DOHH2 (cell line): ENCODE measurements around the gene KCTD1.

Experiments
- H3F3A ChIP-seq: fragments of 200-600 bp; sonication (generic), shearing (Covaris generic); 2 replicates; pipeline ENCODE4 v1.6.0; 2016; ENCODE audit warnings: antibody characterized with exemption, mild to moderate bottlenecking; ENCODE audit not compliant: control insufficient read depth, insufficient read depth
- H3K27ac ChIP-seq: fragments of 200-600 bp; sonication (generic); 2 replicates; pipeline ENCODE4 v1.5.1; 2014; ENCODE audit warnings: low read depth, mild to moderate bottlenecking, low read length, moderate library complexity
- H3K27me3 ChIP-seq: fragments of 200-600 bp; sonication (generic); 2 replicates; pipeline ENCODE4 v1.6.1; 2014; ENCODE audit warnings: mild to moderate bottlenecking, low read length, mixed read lengths; ENCODE audit not compliant: control insufficient read depth
- H3K36me3 ChIP-seq: fragments of 200-600 bp; sonication (generic); 2 replicates; pipeline ENCODE4 v1.6.1; 2014; ENCODE audit warnings: mild to moderate bottlenecking, low read length, moderate library complexity, mixed read lengths; ENCODE audit not compliant: control insufficient read depth
- H3K4me1 ChIP-seq: fragments of 200-600 bp; sonication (generic); 2 replicates; pipeline ENCODE4 v1.6.1; 2014; ENCODE audit warnings: mild to moderate bottlenecking, low read length, mixed read lengths; ENCODE audit not compliant: control insufficient read depth
- H3K4me2 ChIP-seq: fragments of 200-600 bp; sonication (generic); 2 replicates; pipeline ENCODE4 v1.6.0; 2014; ENCODE audit warnings: mild to moderate bottlenecking, low read length, moderate library complexity
- H3K4me3 ChIP-seq: fragments of 200-600 bp; sonication (generic); 2 replicates; pipeline ENCODE4 v1.5.1; 2014; ENCODE audit warnings: mild to moderate bottlenecking, low read length, mixed read lengths
- H3K79me2 ChIP-seq: fragments of 200-600 bp; sonication (generic); 2 replicates; pipeline ENCODE4 v1.6.1; 2014; ENCODE audit warnings: mild to moderate bottlenecking, low read length, mixed read lengths; ENCODE audit not compliant: control insufficient read depth
- H3K9me2 ChIP-seq: fragments of 200-600 bp; sonication (generic); replicated peaks from 2 replicates; pipeline ENCODE4 v1.6.1; 2014; ENCODE audit warnings: mild to moderate bottlenecking, low read length, mixed read lengths; ENCODE audit not compliant: control insufficient read depth
- H3K9me3 ChIP-seq: fragments of 200-600 bp; sonication (generic); 2 replicates; pipeline ENCODE4 v1.6.1; 2014; ENCODE audit warnings: antibody characterized with exemption, low read length, mixed read lengths; ENCODE audit not compliant: control insufficient read depth, insufficient read depth
- H4K20me1 ChIP-seq: fragments of 200-600 bp; sonication (generic); 2 replicates; pipeline ENCODE4 v1.6.0; 2014; ENCODE audit warnings: low read depth, mild to moderate bottlenecking, antibody characterized with exemption, low read length, moderate library complexity; ENCODE audit not compliant: control insufficient read depth, insufficient read depth
- CTCF ChIP-seq: fragments of 200-600 bp; sonication (generic); IDR thresholded peaks from one replicate; pipeline ENCODE4 v1.5.1; 2014; ENCODE audit warnings: antibody characterized with exemption, mild to moderate bottlenecking, low read depth, low read length; ENCODE audit not compliant: poor library complexity, severe bottlenecking
- EZH2phosphoT487 ChIP-seq: fragments of 200-600 bp; sonication (generic); IDR thresholded peaks from 2 replicates; pipeline ENCODE4 v1.6.1; 2017; ENCODE audit warnings: borderline replicate concordance, mild to moderate bottlenecking, antibody characterized with exemption, low read length, moderate library complexity, mixed read lengths

Gene KCTD1

GRCh38 chr18:26496528-26496927, 51.8 kb downstream of the KCTD1 start:
- H3K4me3 ChIP-seq, result no peak overlapping the region
- H3K27ac ChIP-seq, result no peak overlapping the region
- H3F3A ChIP-seq, result no peaks in the 10 kb centered on the region
- H3K79me2 ChIP-seq, result no peaks in the 10 kb centered on the region
- H3K4me1 ChIP-seq, result no peaks in the 10 kb centered on the region
- TF ChIP-seq CTCF (no peak), EZH2phosphoT487 (no peak)
- H3K4me2 ChIP-seq, result no peak overlapping the region
- H3K9me2 ChIP-seq, result no peaks in the 10 kb centered on the region
- H4K20me1 ChIP-seq, result no peaks in the 10 kb centered on the region
- H3K27me3 ChIP-seq, result no peaks in the 10 kb centered on the region
- H3K36me3 ChIP-seq, result no peaks in the 10 kb centered on the region
- no peaks in the 10 kb centered on the region for H3K9me3 ChIP-seq

- H3K79me2 ChIP-seq, result no peaks in the 10 kb centered on the region
- no peak for TF ChIP-seq CTCF
- no peak for TF ChIP-seq EZH2phosphoT487
- no peak overlapping the region for H3K4me3 ChIP-seq
- H3K4me2 ChIP-seq, result no peak overlapping the region
- H4K20me1 ChIP-seq, result no peaks in the 10 kb centered on the region
- no peaks in the 10 kb centered on the region for H3K9me2 ChIP-seq
- no peaks in the 10 kb centered on the region for H3F3A ChIP-seq
- H3K9me3 ChIP-seq, result no peaks in the 10 kb centered on the region
- no peaks in the 10 kb centered on the region for H3K27me3 ChIP-seq
- no peak overlapping the region for H3K27ac ChIP-seq
- H3K4me1 ChIP-seq, result no peaks in the 10 kb centered on the region
- H3K36me3 ChIP-seq, result no peaks in the 10 kb centered on the region
Observed at GRCh38 chr18:26495287-26495686, 53.1 kb downstream of the KCTD1 start.

- Histone ChIP-seq H4K20me1 (no peaks in the 10 kb centered on the region), H3K27ac (no peak overlapping the region), H3K9me3 (no peaks in the 10 kb centered on the region), H3K4me3 (no peak overlapping the region), H3K9me2 (no peaks in the 10 kb centered on the region), H3K27me3 (no peaks in the 10 kb centered on the region), H3K4me1 (no peaks in the 10 kb centered on the region), H3F3A (no peaks in the 10 kb centered on the region), H3K79me2 (no peaks in the 10 kb centered on the region), H3K36me3 (no peaks in the 10 kb centered on the region), H3K4me2 (no peak overlapping the region)
- TF ChIP-seq CTCF, result no peak
- no peak for TF ChIP-seq EZH2phosphoT487
Observed at GRCh38 chr18:26493021-26493420, 55.3 kb downstream of the KCTD1 start.
